GM12891 (cell line): ENCODE results near the gene PPP1R12A.
A peak's percentile ranks its signal among the peaks of the same experiment; 100 is the strongest.

Experiments
- DNase-seq: peaks from one replicate; pipeline ENCODE4 v3.0.0; 2011; ENCODE audit warnings: low spot score; ENCODE audit not compliant: insufficient read length
- FAIRE-seq: peaks from 2 replicates; lab custom pipeline; 2011; peaks lifted over from hg19 to GRCh38; lab: Jason Lieb, UNC
- PAX5 ChIP-seq: IDR thresholded peaks from 2 replicates; pipeline ENCODE4 v1.6.1; 2011; ENCODE audit warnings: low read length, moderate library complexity, mild to moderate bottlenecking; ENCODE audit not compliant: insufficient read depth, severe bottlenecking
- POLR2A ChIP-seq: IDR thresholded peaks from 2 replicates; pipeline ENCODE4 v1.6.1; 2011; ENCODE audit warnings: low read depth, low read length, control low read depth
- POLR2AphosphoS5 ChIP-seq: IDR thresholded peaks from 2 replicates; pipeline ENCODE4 v1.6.1; 2011; ENCODE audit warnings: low read depth, low read length, control low read depth
- POU2F2 ChIP-seq: IDR thresholded peaks from 2 replicates; pipeline ENCODE4 v1.6.1; 2011; ENCODE audit warnings: low read depth, mild to moderate bottlenecking, control low read depth, low read length, moderate library complexity
- SPI1 ChIP-seq: IDR thresholded peaks from 2 replicates; pipeline ENCODE4 v1.6.1; 2011; ENCODE audit warnings: low read depth, low read length, control low read depth
- TAF1 ChIP-seq: IDR thresholded peaks from 2 replicates; pipeline ENCODE4 v1.6.1; 2011; ENCODE audit warnings: low read depth, low read length, control low read depth

PPP1R12A gene

GRCh38 chr12:79776111-79776510 is 158.8 kb downstream of the PPP1R12A start:
- no peak for TF ChIP-seq PAX5
- TF ChIP-seq POLR2A, result no peak
- no peak for TF ChIP-seq TAF1
- TF ChIP-seq SPI1, result no peak
- TF ChIP-seq POLR2AphosphoS5, result no peak
- TF ChIP-seq POU2F2, result no peak
- no peak for DNase-seq
- FAIRE-seq, result no peak

- FAIRE-seq, result no peak
- no peak for DNase-seq
- no peak for TF ChIP-seq POLR2AphosphoS5
- no peak for TF ChIP-seq TAF1
- TF ChIP-seq POU2F2, result no peak
Observed at GRCh38 chr12:79775355-79776027, 159.4 kb downstream of the PPP1R12A start.

GRCh38 chr12:79773896-79774295 is 161.0 kb downstream of the PPP1R12A start:
- FAIRE-seq (no peak), DNase-seq (no peak)
- no peak for TF ChIP-seq POLR2AphosphoS5
- no peak for TF ChIP-seq PAX5
- no peak for TF ChIP-seq TAF1
- TF ChIP-seq POLR2A, result no peak
- no peak for TF ChIP-seq POU2F2
- no peak for TF ChIP-seq SPI1

- 0 out of 2 replicates have a peak, but pooled peaks have one; percentile 25 for TF ChIP-seq POLR2AphosphoS5
- no peak for TF ChIP-seq PAX5
- DNase-seq (no peak), FAIRE-seq (no peak)
Observed at GRCh38 chr12:79769860-79770485, 164.9 kb downstream of the PPP1R12A start.

GRCh38 chr12:79769189-79769859 is 165.6 kb downstream of the PPP1R12A start:
- FAIRE-seq (no peak), DNase-seq (no peak)
- TF ChIP-seq PAX5 (no peak), POLR2AphosphoS5 (no peak), POU2F2 (no peak), SPI1 (no peak), TAF1 (no peak), POLR2A (no peak)

GRCh38 chr12:79766705-79767464 is 168.0 kb downstream of the PPP1R12A start:
- TF ChIP-seq POLR2AphosphoS5 (no peak), POLR2A (no peak)
- FAIRE-seq (no peak), DNase-seq (no peak)

- DNase-seq (no peak), FAIRE-seq (no peak)
- TF ChIP-seq TAF1 (no peak), POLR2AphosphoS5 (no peak), POLR2A (no peak), PAX5 (no peak), SPI1 (no peak), POU2F2 (no peak)
Observed at GRCh38 chr12:79765157-79765556, 169.7 kb downstream of the PPP1R12A start.

GRCh38 chr12:79764641-79765040 is 170.3 kb downstream of the PPP1R12A start:
- DNase-seq (no peak), FAIRE-seq (no peak)
- TF ChIP-seq TAF1, result no peak
- TF ChIP-seq PAX5, result no peak
- no peak for TF ChIP-seq POU2F2
- TF ChIP-seq POLR2AphosphoS5, result no peak
- no peak for TF ChIP-seq POLR2A
- TF ChIP-seq SPI1, result no peak

GRCh38 chr12:79763766-79764452 is 171.0 kb downstream of the PPP1R12A start:
- TF ChIP-seq SPI1, result no peak
- TF ChIP-seq PAX5, result no peak
- no peak for TF ChIP-seq POLR2AphosphoS5
- no peak for TF ChIP-seq POLR2A
- no peak for TF ChIP-seq TAF1
- no peak for DNase-seq
- no peak for FAIRE-seq
